ENCODE data around the gene EFNA2.
"Not testable (repeated sequence)": the region's sequence is repeated elsewhere in the genome, so short reads cannot be mapped to it uniquely, and the experiment has no call there.

EFNA2 gene

DNA sequence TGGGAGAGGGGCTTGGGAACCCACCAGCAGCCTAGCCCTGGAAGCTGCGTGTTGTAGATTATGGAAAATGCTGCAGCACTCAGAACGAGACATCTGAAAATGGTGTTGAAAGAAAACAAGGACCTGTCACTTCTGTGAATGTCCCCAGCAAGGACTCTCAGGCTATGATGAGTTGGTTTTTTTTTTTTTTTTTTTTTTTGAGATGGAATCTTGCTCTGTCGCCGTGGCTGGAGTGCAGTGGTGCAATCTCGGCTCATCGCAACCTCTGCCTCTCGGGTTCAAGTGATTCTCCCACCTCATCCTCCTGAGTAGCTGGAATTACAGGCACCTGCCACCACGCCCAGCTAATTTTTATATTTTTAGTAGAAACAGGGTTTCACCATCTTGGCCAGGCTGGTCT is 46.5 kb downstream of the EFNA2 start:
- not testable (repeated sequence) for H3K4me3 Mint-ChIP-seq; H3K27ac Mint-ChIP-seq; H3K36me3 Mint-ChIP-seq (ENCODE audit: low read depth); H3K9me3 Mint-ChIP-seq; DNase-seq; H3K4me1 Mint-ChIP-seq (ENCODE audit: low read depth)
- peaks cover 15% of the 10 kb centered on the region for H3K27me3 Mint-ChIP-seq

DNA sequence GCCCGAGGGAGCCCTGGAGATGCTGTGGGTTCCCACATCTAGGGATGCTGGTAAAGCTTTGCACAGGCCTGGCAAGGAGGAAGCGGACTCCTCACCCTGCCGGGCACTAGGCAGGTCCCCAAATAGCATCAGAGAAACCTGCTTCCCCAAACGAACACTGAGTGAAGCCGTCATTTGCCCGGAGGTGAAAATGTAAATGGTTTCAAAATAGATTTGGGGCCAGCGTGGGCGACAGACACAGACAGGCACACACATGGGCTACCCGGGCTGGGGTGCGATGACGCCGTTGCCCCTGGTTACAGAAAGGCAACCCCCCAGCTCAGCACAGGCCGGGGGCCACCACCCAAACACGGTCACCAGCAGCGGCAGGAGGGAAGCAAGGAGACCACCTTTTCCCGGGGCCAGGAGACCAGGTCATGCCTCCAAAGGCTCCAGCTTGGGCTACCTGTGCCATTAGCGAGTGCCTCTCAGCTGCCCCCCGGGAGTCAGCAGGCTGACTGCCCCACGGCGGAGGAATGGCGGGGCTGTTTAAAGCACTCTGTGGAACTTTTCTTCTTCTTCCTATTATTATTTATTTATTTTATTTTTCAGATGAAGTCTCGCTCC is 50.5 kb downstream of the EFNA2 start:
- no peak overlapping the region for H3K27ac Mint-ChIP-seq

DNA sequence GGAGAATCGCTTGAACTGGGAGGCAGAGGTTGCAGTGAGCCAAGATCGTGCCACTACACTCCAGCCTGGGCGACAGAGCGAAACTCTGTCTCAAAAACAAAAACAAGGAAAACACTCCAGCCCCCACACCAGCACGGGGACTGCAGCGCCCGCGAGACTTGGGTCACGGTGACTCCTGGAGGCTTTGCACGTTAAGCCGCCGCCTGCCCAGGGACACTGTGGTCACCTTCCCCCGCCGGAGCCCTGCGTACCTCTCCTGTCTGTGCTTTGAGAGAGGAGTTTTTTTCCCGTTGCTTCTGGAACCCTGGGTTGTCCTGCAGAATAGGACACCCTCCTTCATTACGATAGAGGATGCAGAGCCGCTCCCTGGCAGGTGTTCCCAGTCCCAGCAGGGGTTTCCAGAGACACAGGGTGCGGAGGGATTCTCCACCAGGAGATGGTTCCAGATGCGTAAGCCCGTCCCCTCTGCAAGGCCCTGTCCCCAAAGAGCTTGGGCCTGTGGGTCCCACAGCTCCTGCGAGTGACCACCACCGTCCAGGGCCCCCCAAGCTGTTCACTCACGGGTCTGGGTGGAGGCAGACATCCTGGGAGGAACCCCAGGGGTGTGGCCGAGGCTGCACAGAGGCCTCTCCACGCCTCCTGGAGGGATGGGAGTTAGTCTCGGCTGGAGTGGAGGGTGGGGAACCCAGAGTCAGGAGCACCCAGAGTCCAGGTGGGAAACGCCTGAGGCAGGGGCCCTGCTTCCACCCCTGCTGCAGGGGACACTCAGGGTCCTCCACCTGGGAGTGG is 55.2 kb downstream of the EFNA2 start:
- DNase-seq: no peak
- Mint-ChIP-seq H3K36me3 (ENCODE audit: low read depth) (no peaks in the 10 kb centered on the region), H3K4me1 (ENCODE audit: low read depth) (peaks cover 4% of the 10 kb centered on the region), H3K9me3 (no peaks in the 10 kb centered on the region), H3K27ac (no peak overlapping the region), H3K27me3 (no peaks in the 10 kb centered on the region), H3K4me3 (no peak overlapping the region)

More for the DNA sequence above, 50.5 kb downstream of the EFNA2 start:
- Mint-ChIP-seq H3K4me1 (ENCODE audit: low read depth) (no peaks in the 10 kb centered on the region), H3K4me3 (no peak overlapping the region), H3K9me3 (no peaks in the 10 kb centered on the region), H3K36me3 (ENCODE audit: low read depth) (no peaks in the 10 kb centered on the region), H3K27me3 (peaks cover 6% of the 10 kb centered on the region)
- DNase-seq: no peak

DNA sequence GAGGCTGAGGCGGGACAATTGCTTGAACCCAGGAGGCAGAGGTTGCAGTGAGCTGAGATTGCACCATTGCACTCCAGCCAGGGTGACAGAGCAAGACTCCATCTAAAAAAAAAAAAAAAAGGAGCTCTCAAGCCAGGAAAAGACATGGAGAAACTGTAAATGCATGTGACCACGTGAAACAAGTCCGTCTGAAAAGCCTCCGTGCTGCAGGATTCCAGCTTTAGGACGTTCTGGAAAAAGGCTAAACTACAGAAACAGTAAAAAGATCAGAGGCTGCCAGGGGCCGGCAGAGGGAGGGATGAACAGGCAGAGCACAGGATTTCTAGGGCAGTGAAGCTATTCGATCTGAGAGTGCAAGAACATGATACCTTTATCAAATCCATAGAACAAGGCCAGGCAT is 57.4 kb downstream of the EFNA2 start:
- Mint-ChIP-seq H3K4me1 (ENCODE audit: low read depth) (peaks cover 4% of the 10 kb centered on the region), H3K27ac (no peak overlapping the region), H3K36me3 (ENCODE audit: low read depth) (no peaks in the 10 kb centered on the region), H3K27me3 (no peaks in the 10 kb centered on the region), H3K9me3 (no peaks in the 10 kb centered on the region), H3K4me3 (no peak overlapping the region)
- DNase-seq: no peak

DNA sequence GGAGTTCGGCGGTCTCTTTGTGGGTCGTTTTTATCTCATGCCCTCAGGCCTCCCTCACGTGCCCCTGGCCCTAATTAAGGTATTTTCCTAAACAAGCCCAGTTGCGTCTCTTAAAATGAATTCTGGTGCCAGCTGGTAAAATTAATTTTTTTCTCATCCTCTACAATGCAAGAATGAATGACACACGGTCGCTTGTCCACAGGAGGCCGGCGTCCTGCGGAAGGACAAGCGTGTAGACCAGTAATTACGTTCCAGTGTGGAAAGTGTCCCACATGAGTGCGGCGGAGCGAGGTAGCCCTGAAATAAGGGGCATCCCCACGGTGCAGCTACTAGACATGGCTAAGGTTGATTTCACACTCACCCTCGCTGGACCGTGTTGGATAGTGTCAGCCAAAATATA is 63.5 kb downstream of the EFNA2 start:
- H3K27ac Mint-ChIP-seq: no peak overlapping the region
- DNase-seq: no peak
- no peaks in the 10 kb centered on the region for H3K36me3 Mint-ChIP-seq (ENCODE audit: low read depth)
- no peak overlapping the region for H3K4me3 Mint-ChIP-seq
- peaks cover 4% of the 10 kb centered on the region for H3K4me1 Mint-ChIP-seq (ENCODE audit: low read depth)
- no peaks in the 10 kb centered on the region for H3K9me3 Mint-ChIP-seq
- H3K27me3 Mint-ChIP-seq: no peaks in the 10 kb centered on the region

DNA sequence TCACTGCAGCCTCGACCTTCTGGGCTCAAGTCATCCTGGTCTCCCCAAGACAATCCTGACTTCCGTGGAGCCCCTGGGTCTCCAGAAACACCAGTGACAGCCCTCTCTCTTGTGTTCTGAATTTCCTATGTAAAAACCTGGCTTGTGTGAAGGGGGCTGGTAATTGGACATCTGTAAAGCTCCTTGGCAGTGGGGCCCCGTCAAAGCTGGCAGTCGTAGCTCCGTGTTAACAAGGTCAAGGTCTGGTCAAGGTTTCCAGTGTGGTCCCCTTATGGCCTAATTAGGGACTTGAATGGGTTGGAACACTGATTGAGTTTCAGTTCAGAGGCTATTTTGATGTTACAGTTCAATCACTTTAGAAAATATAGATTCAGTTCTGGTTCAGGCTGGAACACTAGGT is 65.2 kb downstream of the EFNA2 start:
- Mint-ChIP-seq H3K4me1 (ENCODE audit: low read depth) (peaks cover 8% of the 10 kb centered on the region), H3K4me3 (no peak overlapping the region), H3K36me3 (ENCODE audit: low read depth) (peaks cover 7% of the 10 kb centered on the region), H3K9me3 (no peaks in the 10 kb centered on the region), H3K27me3 (no peaks in the 10 kb centered on the region), H3K27ac (no peak overlapping the region)
- no peak for DNase-seq

Measured in activated T-cell treated with anti-CD3 and anti-CD28 coated beads, Interleukin-2, amount 50 U/mL, for 24 hours (primary cell).